RWPE2 (cell line): ENCODE measurements around the gene ROBO3.
A peak's percentile ranks its signal among the peaks of the same experiment; 100 is the strongest.

ENCODE experiments used
- ATAC-seq: fragments of 200-7000 bp; cut with Tn5 transposase; 3 replicates; pipeline ENCODE4 v1.9.1; 2021; ENCODE audit warnings: low read depth
- DNase-seq: peaks from one replicate; pipeline ENCODE4 v3.0.0-alpha.2; 2020; ENCODE audit warnings: low spot score
- H3K27ac ChIP-seq: fragments of 450-650 bp; 2 replicates; pipeline ENCODE4 v1.5.1; 2017; ENCODE audit warnings: mild to moderate bottlenecking; ENCODE audit not compliant: poor library complexity, severe bottlenecking
- H3K27me3 ChIP-seq: fragments of 250-450 bp; sonication (Bioruptor Pico); 2 replicates; pipeline ENCODE4 v1.5.1; 2021; ENCODE audit warnings: mild to moderate bottlenecking, moderate library complexity; ENCODE audit not compliant: insufficient read depth, poor library complexity, severe bottlenecking
- H3K36me3 ChIP-seq: fragments of 250-450 bp; sonication (Bioruptor Pico); 2 replicates; pipeline ENCODE4 v1.5.1; 2020; ENCODE audit warnings: low read depth, mild to moderate bottlenecking, moderate library complexity
- H3K4me1 ChIP-seq: fragments of 250-450 bp; sonication (Bioruptor Pico); 2 replicates; pipeline ENCODE4 v1.5.1; 2021; ENCODE audit warnings: mild to moderate bottlenecking, moderate library complexity; ENCODE audit not compliant: insufficient read depth, poor library complexity, severe bottlenecking
- H3K4me3 ChIP-seq: fragments of 250-450 bp; sonication (Bioruptor Pico); 2 replicates; pipeline ENCODE4 v1.5.1; 2021; ENCODE audit warnings: mild to moderate bottlenecking, moderate library complexity; ENCODE audit not compliant: severe bottlenecking
- H3K9me3 ChIP-seq: fragments of 250-450 bp; sonication (Bioruptor Pico); 2 replicates; pipeline ENCODE4 v1.5.1; 2021; ENCODE audit warnings: mild to moderate bottlenecking, moderate library complexity; ENCODE audit not compliant: severe bottlenecking
- TF ChIP-seq, protein P1 (sequence below): fragments of 450-650 bp; IDR thresholded peaks from one replicate; pipeline ENCODE4 v1.5.1; 2017; ENCODE audit warnings: mild to moderate bottlenecking, moderate library complexity; ENCODE audit not compliant: poor library complexity, severe bottlenecking

The ROBO3 gene

DNA sequence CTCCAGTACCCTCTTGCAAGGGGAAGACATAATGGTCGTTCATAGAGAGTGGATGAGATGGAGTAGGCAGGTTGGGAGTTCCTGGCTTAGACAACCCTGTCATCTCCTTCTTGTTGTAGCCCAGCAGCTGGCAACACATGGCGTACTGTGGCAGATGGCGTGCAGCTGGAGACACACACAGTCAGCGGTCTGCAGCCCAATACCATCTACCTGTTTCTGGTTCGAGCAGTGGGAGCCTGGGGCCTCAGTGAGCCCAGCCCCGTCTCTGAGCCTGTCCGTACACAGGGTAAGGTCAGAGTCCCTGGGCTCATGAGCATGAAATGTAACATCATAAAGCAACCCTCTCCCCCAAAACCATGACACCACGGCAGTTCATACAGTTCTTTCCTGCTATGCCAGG, 8.7 kb downstream of the ROBO3 start:
- DNase-seq (no peak), ATAC-seq (no peak)
- H3K4me1 ChIP-seq = no peaks in the 10 kb centered on the region
- H3K27ac ChIP-seq = no peak overlapping the region
- TF ChIP-seq, protein P1, sequence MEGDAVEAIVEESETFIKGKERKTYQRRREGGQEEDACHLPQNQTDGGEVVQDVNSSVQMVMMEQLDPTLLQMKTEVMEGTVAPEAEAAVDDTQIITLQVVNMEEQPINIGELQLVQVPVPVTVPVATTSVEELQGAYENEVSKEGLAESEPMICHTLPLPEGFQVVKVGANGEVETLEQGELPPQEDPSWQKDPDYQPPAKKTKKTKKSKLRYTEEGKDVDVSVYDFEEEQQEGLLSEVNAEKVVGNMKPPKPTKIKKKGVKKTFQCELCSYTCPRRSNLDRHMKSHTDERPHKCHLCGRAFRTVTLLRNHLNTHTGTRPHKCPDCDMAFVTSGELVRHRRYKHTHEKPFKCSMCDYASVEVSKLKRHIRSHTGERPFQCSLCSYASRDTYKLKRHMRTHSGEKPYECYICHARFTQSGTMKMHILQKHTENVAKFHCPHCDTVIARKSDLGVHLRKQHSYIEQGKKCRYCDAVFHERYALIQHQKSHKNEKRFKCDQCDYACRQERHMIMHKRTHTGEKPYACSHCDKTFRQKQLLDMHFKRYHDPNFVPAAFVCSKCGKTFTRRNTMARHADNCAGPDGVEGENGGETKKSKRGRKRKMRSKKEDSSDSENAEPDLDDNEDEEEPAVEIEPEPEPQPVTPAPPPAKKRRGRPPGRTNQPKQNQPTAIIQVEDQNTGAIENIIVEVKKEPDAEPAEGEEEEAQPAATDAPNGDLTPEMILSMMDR = no peak
- no peak overlapping the region for H3K4me3 ChIP-seq
- no peaks in the 10 kb centered on the region for H3K36me3 ChIP-seq
- H3K9me3 ChIP-seq = no peaks in the 10 kb centered on the region
- H3K27me3 ChIP-seq = peaks cover 25% of the 10 kb centered on the region

DNA sequence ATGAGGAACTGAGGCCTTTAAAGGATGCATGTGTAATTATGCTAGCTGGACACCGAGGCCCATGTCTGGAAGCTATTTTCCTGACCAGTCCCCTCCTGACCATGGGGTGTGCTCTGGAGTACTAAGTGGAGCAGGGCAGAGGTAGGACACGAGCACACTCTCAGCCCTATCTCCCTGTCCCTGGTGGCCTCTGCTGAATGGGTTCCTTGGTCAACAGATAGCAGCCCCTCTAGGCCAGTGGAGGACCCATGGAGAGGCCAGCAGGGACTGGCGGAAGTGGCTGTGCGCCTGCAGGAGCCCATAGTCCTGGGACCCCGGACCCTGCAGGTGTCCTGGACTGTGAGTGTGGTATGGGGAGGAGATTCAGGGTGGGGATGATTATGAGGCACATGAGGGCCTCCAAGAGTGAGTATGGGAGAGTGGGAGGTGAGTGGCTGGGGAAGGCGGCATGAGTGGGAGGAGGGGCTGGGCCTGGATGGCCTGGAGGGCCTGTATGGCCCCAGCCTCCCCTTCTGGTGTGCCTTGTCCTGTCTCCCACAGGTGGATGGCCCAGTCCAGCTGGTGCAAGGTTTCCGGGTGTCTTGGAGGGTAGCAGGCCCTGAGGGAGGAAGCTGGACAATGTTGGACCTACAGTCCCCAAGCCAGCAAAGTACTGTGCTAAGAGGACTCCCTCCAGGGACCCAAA, 9.5 kb downstream of the ROBO3 start:
- ATAC-seq = no peak
- Histone ChIP-seq H3K9me3 (no peaks in the 10 kb centered on the region), H3K27me3 (peaks cover 18% of the 10 kb centered on the region), H3K4me1 (no peaks in the 10 kb centered on the region), H3K4me3 (no peak overlapping the region), H3K27ac (no peak overlapping the region), H3K36me3 (0 out of 2 replicates have a peak, but pooled peaks cover 3% of the 10 kb centered on the region)
- no peak for DNase-seq
- TF ChIP-seq, protein P1 = no peak

DNA sequence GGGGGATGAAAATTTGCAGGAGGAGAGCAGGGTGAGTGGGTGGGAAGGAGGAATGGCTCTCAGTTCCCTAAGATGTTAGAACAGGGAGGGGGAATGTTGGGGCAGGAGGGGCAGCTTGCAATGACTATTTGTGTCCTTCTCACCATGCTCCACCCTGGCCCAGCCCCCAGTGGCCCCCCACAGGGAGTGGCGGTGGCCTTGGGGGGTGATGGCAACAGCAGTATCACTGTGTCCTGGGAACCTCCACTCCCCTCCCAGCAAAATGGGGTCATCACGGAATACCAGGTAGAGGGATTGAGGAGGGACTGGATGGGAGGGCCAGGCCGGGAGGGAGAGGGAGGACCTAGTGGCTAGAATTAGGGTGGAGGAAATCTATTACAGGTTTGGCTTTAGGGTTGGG, 10.2 kb downstream of the ROBO3 start:
- Histone ChIP-seq H3K4me1 (no peaks in the 10 kb centered on the region), H3K27me3 (peaks cover 11% of the 10 kb centered on the region), H3K36me3 (0 out of 2 replicates have a peak, but pooled peaks cover 3% of the 10 kb centered on the region), H3K27ac (no peak overlapping the region), H3K4me3 (no peak overlapping the region), H3K9me3 (no peaks in the 10 kb centered on the region)
- ATAC-seq (no peak), DNase-seq (no peak)
- TF ChIP-seq, protein P1 = no peak

DNA sequence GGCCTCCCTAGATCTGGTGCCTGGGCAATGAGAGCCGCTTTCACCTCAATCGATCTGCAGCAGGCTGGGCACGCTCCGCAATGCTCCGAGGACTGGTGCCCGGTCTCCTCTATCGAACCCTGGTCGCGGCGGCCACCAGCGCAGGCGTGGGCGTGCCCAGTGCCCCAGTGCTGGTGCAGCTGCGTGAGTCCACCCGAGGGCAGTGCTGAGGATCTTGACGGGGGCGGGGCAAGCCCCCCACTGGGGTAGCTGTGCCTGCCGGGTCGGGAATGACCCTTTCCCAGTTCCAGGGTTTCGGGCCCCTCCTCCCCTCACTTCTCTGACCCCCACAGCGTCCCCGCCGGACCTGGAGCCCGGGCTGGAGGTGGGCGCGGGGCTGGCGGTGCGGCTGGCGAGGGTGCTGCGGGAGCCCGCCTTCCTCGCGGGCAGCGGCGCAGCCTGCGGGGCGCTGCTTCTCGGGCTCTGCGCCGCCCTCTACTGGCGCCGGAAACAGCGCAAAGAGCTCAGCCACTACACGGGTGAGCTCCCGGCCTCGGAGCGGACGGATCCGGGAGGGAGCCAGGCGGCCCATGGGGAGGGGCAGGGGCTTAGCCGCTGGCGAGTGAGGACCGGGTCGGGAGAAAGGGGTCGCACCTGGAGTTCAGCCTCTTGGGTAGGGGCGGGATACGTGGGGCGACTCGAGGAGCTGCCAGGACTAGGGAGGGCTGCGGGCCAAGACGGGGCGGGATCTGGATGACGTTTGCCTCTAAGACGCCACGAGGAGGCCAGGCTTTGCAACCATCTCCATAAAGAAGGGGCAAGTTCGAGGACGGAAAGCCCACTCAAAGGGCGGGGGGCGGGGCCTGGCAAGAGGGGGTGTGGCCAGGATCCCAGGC, 10.9 kb downstream of the ROBO3 start:
- H3K27me3 ChIP-seq = peaks cover 3% of the 10 kb centered on the region
- peak; percentile 93 for ATAC-seq
- no peaks in the 10 kb centered on the region for H3K9me3 ChIP-seq
- TF ChIP-seq, protein P1 = peak; percentile 96
- DNase-seq = peak; percentile 88
- 0 out of 2 replicates have a peak, but pooled peaks cover 3% of the 10 kb centered on the region for H3K36me3 ChIP-seq
- no peaks in the 10 kb centered on the region for H3K4me1 ChIP-seq
- H3K4me3 ChIP-seq = peak overlapping the region; percentile 42
- peak overlapping the region; percentile 38 for H3K27ac ChIP-seq
